NCI-H2196 (cell line): ENCODE data around the gene ADAMTS20.
"Not testable (repeated sequence)": the region's sequence is repeated elsewhere in the genome, so short reads cannot be mapped to it uniquely, and the experiment has no call there.

Experiments
- DNase-seq: peaks from one replicate; lab custom pipeline; 2025; ENCODE audit not compliant: unreplicated experiment; lab: John Stamatoyannopoulos, UW

The ADAMTS20 gene

GRCh38 chr12:43370263-43370662 lies 181.7 kb downstream of the ADAMTS20 start:
- no peak for DNase-seq

GRCh38 chr12:43362910-43363694 lies 188.9 kb downstream of the ADAMTS20 start:
- no peak for DNase-seq

- DNase-seq = no peak
These were observed 190.8 kb downstream of the ADAMTS20 start for GRCh38 chr12:43361031-43361710.

- not testable (repeated sequence) for DNase-seq
These were observed 192.0 kb downstream of the ADAMTS20 start for GRCh38 chr12:43360001-43360400.

GRCh38 chr12:43357141-43357540 lies 194.9 kb downstream of the ADAMTS20 start:
- no peak for DNase-seq

- no peak for DNase-seq
These were observed 200.0 kb downstream of the ADAMTS20 start for GRCh38 chr12:43352001-43352400.

GRCh38 chr12:43349863-43350262 lies 202.1 kb downstream of the ADAMTS20 start:
- DNase-seq = no peak

- no peak for DNase-seq
These were observed 203.8 kb downstream of the ADAMTS20 start for GRCh38 chr12:43348221-43348620.

- DNase-seq = no peak
These were observed 205.0 kb downstream of the ADAMTS20 start for GRCh38 chr12:43347026-43347425.

GRCh38 chr12:43345023-43345422 lies 207.0 kb downstream of the ADAMTS20 start:
- DNase-seq = no peak

GRCh38 chr12:43341785-43342313 lies 210.2 kb downstream of the ADAMTS20 start:
- not testable (repeated sequence) for DNase-seq

- no peak for DNase-seq
These were observed 213.0 kb downstream of the ADAMTS20 start for GRCh38 chr12:43338848-43339526.

GRCh38 chr12:43337571-43338444 lies 214.2 kb downstream of the ADAMTS20 start:
- DNase-seq = no peak

- DNase-seq = no peak
These were observed 214.9 kb downstream of the ADAMTS20 start for GRCh38 chr12:43336962-43337555.

- no peak for DNase-seq
These were observed 218.4 kb downstream of the ADAMTS20 start for GRCh38 chr12:43333644-43334043.

- no peak for DNase-seq
These were observed 218.9 kb downstream of the ADAMTS20 start for GRCh38 chr12:43332977-43333640.

- no peak for DNase-seq
These were observed 220.1 kb downstream of the ADAMTS20 start for GRCh38 chr12:43331935-43332334.

GRCh38 chr12:43329375-43329774 lies 222.6 kb downstream of the ADAMTS20 start:
- DNase-seq = no peak

- DNase-seq = no peak
These were observed 226.2 kb downstream of the ADAMTS20 start for GRCh38 chr12:43325786-43326185.

- DNase-seq = no peak
These were observed 231.7 kb downstream of the ADAMTS20 start for GRCh38 chr12:43320281-43320680.
